Cortex of kidney (tissue), 1 donor: ENCODE measurements around the gene AKR1A1.
"Not testable (repeated sequence)": the region's sequence is repeated elsewhere in the genome, so short reads cannot be mapped to it uniquely, and the experiment has no call there.

Experiments used
- DNase-seq: peaks from one replicate; lab custom pipeline; 2025; lab: John Stamatoyannopoulos, UW

The AKR1A1 gene

DNA sequence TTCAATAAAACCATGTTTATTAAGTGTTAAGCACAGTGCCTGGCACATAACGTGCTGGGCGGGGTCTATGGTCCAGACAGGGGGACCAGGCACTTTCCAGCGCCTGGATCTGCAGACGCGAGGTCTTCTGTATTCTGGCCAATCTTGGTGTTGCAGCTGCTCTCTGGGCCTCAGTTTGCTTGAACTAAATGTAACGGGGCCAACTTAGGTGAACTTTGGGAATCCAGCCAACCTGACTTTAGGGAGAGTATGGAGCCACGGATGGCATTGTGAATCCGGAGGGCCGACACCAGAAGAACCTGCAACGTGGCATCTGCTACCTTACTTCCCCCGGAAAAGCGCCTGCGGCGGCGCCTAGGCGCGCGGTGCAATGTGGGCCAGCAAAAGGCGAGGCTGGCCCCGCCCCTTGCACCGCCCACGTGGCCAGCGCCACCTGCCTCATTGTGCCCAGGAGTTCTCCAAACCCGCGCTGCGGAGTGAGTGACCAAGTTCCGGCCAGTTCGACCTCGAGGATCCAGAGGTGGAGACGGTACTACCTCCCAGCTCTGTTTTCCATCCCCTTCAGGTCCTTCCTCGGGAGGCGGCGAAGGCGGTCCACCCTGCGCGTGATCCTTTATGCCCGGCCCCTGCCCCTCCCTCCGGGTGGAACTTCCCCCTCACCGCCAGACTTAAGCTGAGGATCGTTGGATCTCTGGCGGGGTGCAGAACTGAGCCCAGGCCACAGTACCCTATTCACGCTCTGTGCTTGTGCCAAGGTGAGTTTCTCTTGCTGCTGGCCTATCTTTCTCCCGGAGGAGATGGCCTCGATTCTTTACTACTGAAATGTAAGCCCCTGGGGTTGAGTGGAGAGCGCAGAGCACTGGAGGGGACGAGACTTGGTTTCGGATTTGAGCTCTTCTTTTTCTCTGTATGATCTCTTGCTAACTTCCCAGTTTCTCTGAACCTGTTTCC is at the start of gene AKR1A1:
TSS of gene AKR1A1 (plus strand) at position 426 of the 951 bp plus-strand sequence. CDS start 10,969 bp downstream, outside the sequence.
- DNase-seq = no peak

DNA sequence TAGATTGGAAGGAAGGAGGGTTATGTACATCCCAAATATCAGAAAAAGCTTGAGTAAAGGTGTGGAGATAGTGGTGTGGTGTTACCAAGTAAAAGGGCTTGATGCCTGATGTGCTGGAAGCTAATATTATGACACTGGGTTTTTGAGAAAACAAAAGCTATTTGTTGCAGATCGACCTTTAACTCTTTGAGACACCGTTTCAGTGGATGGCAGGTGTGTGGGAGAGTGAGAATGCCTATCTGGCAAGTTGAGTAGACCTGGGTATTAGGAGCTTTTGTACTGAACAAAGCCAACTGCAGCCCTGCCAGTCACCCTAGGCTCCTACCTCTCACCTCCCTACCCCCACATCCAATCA is 49.1 kb upstream of the AKR1A1 start:
- DNase-seq = no peak

DNA sequence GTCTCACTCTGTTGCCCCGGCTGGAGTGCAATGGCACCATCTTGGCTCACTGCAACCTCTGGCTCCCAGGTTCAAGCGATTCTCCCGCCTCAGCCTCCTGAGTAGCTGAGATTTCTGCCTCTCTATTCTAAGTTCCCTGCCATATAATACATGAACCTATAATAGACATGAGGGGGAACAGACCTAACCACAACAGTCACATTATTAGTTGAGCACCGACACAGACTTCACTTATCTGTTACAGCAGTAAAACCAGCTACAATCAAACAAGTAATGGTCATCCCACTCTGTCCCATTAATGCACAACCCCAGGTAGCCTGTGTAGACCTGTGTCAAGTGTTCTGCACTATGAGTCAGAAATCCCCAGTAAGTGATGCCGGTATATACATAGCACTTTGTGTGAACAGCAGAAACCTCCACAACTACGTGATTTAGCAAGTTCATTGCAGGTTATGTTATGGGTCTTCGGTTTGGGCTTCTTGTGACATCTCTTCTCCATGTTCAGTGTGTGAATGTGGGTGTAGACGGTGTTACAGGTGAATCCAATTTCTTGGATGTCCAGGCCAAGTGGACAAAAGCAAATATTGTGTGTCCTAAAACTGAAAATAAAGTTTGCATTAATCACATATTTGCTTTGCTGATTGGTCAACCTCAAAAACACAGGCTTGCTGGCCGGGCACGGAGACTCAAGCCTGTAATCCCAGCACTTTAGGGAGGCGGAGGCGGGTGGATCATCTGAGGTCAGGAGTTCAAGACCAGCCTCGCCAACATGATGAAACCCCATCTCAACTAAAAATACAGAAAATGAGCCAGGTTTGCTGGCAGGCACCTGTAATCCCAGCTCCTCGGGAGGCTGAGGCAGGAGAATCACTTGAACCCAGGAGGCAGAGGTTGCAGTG is 46.9 kb upstream of the AKR1A1 start:
- no peak for DNase-seq

GRCh38 chr1:45507195-45507594 is 43.4 kb upstream of the AKR1A1 start:
- no peak for DNase-seq

DNA sequence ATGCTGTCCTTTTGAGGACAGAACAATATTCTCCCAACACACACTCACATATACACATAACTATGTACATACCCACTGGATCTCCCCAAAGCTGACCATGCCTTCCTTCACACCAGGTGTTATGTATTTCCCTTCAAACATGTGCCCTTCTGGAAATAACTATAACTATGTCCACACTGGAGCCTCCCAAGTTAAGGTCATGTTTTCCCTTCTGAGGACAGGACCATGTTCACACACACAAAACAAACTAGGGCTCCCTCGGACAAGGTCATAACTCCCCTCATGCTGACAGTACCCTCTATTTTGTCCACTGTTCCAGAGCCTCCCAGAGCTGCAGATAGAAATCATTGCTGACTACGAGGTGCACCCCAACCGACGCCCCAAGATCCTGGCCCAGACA is 42.7 kb upstream of the AKR1A1 start:
- no peak for DNase-seq

- DNase-seq = no peak
These were observed 42.1 kb upstream of the AKR1A1 start for GRCh38 chr1:45508295-45509151.

DNA sequence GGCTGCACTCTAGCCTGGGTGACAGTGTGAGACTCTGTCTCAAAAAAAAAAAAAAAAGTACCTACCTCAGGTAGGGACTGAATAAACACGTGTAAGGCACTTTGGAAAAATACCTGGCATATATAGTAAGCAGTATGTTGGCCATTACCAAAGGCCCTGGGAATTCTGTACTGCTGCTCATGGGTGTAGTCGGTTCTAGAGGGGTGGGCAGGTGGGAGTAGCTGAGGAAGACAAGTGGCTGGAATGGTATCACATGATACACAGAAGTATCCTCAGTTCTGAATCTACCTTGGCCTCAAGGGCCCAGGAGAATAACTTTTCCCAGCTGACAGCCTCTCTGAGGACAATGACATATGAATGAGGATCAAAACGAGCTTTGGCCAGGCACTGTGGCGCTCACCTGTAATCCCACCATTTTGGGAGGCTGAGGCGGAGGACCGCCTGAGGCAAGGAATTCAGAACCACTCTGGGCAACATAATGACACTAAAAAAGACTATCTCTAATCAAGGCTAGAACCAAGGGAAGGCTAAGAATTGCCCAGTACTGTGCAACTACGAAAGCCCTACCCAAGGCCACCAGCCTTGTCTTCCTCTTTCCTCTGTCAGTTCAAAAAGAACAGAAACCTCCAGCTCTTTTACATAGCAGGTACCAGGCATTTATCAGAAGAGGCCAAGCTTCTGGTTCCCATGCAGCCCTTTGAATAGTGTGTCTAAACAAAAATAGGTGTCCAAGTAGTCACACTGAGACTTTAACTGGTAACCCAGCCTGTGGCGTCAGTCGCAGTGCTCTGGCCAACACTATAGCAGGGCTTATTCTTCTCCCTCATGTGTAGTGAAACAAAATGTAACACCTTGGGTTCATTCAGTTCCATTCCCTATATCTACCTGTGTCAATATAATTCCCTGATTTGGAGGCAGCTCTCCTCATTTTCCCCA is 40.3 kb upstream of the AKR1A1 start:
- DNase-seq = no peak

DNA sequence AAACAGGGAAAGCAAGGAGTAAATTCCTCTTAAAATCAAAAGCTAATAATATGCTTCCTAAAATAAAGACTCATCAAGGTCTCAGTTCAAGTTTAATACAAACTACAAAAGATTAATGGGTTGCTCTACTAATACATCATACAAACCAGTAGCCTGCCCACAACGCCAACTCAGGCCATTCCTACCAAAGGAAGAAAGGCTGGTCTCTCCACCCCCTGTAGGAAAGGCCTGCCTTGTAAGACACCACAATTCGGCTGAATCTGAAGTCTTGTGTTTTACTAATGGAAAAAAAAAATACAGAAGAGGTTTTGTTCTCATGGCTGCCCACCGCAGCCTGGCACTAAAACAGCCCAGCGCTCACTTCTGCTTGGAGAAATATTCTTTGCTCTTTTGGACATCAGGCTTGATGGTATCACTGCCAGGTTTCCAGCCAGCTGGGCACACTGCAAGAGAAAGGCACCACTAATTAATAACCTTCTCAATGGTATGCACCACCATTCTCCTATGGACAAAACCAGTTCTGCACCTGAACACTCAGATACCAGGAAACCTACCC is 39.6 kb upstream of the AKR1A1 start:
- no peak for DNase-seq

DNA sequence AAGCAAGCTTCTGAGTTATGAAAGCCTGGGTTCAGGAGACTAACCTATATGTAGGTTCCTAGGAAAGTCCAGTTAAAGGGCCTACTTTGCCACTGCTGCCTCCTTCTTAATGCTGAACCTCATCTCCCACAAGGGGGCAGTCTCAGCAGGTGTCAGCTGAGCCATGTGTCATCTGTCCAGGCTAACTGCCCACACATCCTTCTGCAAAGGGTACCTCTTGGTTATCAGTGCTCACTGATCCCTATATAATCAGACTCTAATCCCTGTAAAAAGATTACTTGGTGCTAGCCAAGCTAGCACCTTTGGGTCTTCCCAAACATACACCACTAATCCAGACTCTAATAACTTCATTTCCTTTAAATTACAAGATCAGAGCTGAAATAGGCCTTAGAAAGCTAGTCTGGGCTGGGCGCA is 38.0 kb upstream of the AKR1A1 start:
- DNase-seq = no peak

GRCh38 chr1:45513532-45514260 is 36.9 kb upstream of the AKR1A1 start:
- not testable (repeated sequence) for DNase-seq

GRCh38 chr1:45516036-45516435 is 34.6 kb upstream of the AKR1A1 start:
- DNase-seq = no peak

- no peak for DNase-seq
These were observed 34.2 kb upstream of the AKR1A1 start for GRCh38 chr1:45516465-45516864.

- not testable (repeated sequence) for DNase-seq
These were observed 32.3 kb upstream of the AKR1A1 start for GRCh38 chr1:45518366-45518765.

DNA sequence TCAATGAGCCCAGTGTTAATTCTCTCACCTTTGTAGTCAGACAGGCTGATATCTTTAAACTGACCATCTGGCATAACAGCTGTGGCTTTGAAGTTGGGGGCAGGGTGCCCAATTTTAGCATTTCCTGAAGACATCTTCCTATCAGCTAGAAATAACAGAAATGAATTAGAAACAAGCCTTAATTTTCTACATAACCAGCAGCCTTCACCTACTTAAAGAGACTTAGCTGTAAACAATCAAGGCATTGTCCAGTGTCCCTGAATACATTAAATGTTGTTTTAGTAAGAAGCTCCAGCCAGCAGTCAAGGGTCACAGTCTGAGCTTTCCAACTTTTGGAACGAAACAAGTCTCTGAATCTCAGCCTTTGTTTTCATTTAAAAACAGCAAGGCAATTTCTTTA is 31.7 kb upstream of the AKR1A1 start:
- DNase-seq = no peak

DNA sequence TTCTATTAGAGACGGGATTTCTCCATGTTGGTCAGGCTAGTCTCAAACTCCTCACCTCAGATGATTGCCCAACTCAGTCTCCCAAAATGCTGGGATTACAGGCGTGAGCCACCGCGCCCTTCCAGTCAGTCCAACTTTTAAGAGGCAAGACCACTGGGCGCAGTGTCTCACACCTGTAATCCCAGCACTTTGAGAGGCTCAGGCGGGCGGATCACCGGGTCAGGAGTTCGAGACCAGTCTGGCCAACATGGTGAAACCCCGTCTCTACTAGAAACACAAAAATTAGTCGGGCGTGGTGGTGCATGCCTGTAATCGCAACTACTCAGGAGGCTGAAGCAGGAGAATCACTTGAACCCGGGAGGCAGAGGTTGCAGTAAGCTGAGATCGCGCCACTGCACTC is 30.9 kb upstream of the AKR1A1 start:
- not testable (repeated sequence) for DNase-seq

GRCh38 chr1:45521413-45522323 is 29.0 kb upstream of the AKR1A1 start, which contains the start of gene PRDX1:
PRDX1 (minus strand) TSS chr1:45521884; CDS start chr1:45519043, 2,841 bp downstream.
- DNase-seq = peak; percentile 85

GRCh38 chr1:45522324-45523104 is 28.1 kb upstream of the AKR1A1 start:
- DNase-seq = no peak

DNA sequence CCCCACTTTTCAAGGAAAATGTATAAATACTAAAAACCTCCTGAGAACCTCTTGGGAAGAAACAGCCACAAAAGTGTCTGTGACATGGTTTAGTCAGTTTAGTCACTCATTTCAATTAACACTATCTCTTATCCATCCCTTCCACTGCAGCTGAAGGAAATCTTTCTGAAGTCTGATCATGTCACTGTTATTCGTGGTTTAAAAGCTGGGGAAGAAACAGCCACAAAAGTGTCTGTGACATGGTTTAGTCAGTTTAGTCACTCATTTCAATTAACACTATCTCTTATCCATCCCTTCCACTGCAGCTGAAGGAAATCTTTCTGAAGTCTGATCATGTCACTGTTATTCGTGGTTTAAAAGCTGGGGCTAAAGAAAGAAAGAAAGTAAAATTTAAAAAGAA is 27.1 kb upstream of the AKR1A1 start:
- DNase-seq = not testable (repeated sequence)
